Fibroblast of skin of left biceps (primary cell): Measurements from ENCODE around the gene RASA2.
"Not testable (repeated sequence)": the region's sequence is repeated elsewhere in the genome, so short reads cannot be mapped to it uniquely, and the experiment has no call there.

Experiments
- DNase-seq, 2 experiments: peaks; one replicate each; pipeline ENCODE4 v3.0.0-alpha.2; 2013; ENCODE audit warnings: low read depth in 2 of 2

The RASA2 gene

DNA sequence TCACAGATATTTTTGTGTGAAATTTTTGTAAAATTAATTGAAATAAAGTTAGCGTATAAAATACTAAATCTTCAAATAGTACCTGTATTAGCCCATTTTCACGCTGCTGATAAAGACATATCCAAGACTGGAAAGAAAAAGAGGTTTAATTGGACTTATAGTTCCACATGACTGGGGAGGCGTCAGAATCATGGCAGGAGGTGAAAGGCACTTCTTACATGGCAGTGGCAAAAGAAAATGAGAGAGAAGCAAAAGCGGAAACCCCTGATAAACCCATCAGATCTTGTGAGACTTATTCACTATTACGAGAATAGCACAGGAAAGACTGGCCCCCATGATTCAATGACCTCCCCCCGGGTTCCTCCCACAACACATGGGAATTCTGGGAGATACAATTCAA lies 49.2 kb downstream of the RASA2 start:
- not testable (repeated sequence) for DNase-seq

DNA sequence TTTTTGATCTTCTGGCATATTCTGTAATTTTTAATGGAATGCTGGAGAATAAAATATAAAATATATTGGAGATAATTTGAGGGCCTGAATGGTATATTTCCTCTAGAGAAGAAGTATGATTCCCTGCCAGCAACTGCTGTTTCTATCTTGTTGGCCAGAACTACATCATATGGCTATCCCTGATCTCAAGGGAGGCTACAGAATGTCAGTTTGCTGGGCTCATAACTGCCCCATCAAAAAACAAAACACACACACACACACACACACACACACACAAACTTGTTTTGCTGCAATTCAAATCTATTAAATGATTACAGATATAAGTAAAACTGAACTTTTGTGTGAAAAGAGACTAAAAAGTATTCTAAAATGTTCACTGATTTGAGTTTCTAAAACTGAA lies 51.0 kb downstream of the RASA2 start:
- DNase-seq = no peak

- DNase-seq = no peak
These were observed 51.9 kb downstream of the RASA2 start for GRCh38 chr3:141538568-141539240.

DNA sequence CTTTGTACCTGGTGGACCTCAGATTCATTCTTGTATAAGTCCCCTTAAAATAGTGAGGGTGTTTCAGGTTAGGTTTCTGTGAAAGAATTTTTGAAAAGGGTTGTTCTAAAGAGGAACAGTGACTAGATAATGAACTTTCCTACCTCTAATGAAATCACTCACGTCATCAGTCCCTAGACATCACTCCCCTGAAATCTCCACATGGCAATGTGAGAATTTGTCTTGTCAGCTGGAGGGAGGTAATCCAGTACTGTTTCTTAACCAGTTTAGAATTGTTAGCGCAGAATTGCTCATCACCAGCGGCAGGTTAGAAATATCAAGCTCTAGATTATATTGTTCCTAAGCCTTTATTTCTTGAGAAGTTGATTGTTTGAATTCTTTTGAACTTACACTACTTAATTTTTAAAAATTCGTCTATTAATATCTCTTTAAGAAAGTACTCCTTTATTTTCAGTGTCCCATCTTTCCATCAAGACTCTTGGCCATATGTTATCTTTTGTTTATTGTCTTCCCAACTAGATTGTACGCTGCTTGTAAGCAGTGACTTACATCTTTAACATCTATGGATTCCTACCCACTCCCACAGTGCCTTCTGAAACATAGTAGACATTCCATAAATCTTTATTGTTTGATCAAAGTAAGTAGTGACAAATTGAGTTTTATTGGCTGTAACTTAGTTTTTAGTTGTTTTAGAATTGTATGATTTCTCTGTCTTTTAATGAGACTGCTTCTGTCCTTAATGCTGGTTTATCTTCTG lies 52.8 kb downstream of the RASA2 start:
- DNase-seq = no peak

DNA sequence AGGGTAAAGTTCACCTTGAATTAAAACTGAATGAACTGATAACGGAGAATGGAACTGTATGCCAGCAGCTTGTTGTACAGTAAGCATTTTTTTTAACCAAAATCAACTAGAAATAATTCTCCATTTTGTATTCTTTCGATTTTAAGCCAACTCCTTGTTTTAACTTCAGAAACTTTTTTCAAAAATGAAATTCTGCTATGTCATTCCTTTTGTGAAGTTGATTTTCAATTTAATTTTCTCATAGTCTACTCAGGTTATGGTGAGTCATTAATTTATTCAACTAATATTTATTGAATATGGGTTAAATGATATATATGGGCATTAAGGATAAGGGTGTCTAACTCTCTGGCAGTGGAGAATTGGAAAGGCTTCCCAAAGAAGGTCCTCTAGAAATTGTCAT lies 53.7 kb downstream of the RASA2 start:
- DNase-seq = no peak

DNA sequence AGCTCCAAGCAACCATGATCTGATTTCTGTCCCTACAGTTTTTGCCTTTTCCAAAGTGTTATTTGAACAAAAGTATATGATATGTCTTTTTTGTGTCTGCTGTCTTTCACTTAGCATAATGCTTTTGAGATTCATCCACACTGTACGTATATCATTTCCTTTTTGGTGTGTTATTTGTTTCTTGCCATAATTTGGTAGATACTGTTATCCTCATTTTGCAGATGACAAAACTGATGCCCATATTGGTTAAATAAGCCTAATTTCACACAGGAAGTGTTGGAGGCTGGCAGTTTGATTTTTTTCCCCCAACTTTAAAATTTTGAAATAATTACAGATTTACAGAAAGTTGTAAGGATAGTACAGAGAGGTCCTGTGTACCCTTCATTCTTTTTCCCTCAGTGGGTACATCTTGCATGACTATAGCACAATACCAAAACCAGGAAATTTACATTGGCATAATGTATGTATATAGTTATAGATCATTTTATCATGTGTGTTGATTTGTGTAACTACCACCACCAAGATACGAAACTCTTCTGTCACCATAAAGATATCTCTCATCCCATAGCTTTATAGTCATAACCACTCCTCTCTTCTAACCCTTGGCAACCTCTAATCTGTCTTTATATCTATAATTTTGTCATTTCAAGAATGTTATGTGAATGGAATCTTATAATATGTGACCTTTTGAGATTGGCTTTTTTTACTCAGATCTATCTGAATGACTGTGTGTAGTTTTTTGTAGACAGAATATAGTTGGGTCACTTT lies 55.6 kb downstream of the RASA2 start:
- no peak for DNase-seq

- DNase-seq = no peak
These were observed 56.2 kb downstream of the RASA2 start for GRCh38 chr3:141542989-141543388.

DNA sequence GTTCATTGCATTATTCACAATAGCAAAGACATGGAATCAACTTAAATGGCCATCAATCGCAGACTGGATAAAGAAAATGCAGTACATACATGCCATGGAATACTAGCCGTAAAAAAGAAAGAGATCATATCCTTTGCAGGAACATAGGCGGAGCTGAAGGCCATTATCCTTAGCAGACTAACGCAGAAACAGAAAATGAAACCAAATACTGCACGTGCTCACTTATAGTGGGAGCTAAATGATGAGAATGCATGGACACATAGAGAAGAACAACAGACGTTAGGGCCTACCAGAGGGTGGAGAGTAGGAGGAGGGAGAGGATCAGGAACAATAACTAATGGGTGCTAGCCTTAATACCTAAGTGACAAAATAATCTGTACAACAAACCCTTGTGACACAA lies 57.9 kb downstream of the RASA2 start:
- no peak for DNase-seq

- no peak for DNase-seq
These were observed 59.3 kb downstream of the RASA2 start for GRCh38 chr3:141546081-141546480.

GRCh38 chr3:141546586-141546985 lies 59.8 kb downstream of the RASA2 start:
- no peak for DNase-seq

GRCh38 chr3:141547791-141548190 lies 61.0 kb downstream of the RASA2 start:
- DNase-seq = no peak

DNA sequence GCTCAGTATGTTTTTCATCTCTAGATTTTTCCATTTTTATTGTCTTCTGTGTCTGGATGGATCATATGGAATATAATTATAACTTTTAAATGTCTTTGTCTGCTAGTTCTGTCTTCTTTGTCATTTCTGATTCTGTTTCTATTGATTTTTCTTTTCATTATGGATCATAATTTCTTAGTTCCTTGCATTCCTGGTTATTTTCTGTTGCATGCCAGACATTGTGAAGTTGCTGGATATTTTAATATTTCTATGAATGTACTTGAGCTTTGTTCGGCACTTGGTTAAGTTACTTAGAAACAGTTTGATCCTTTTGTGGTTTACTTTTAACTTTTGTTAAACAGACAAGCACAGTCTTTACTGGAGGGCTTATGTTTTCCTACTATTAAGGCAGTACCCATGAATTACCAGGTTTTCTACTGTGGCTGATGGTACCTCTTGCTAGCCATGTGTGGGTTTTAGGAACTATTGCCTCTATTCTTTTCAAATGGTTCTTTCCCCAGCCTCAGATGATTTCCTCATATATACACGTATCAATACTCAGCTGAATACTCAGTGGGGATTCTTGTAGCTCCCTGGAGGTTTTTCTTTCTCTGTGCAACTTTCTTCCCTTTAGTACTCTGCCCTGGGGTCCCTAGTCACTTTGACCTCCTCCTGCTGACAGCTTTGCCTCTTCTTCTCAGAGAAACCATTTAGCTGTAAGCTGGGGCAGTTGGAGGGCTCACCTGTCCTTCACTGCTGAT lies 64.3 kb downstream of the RASA2 start:
- DNase-seq = no peak

DNA sequence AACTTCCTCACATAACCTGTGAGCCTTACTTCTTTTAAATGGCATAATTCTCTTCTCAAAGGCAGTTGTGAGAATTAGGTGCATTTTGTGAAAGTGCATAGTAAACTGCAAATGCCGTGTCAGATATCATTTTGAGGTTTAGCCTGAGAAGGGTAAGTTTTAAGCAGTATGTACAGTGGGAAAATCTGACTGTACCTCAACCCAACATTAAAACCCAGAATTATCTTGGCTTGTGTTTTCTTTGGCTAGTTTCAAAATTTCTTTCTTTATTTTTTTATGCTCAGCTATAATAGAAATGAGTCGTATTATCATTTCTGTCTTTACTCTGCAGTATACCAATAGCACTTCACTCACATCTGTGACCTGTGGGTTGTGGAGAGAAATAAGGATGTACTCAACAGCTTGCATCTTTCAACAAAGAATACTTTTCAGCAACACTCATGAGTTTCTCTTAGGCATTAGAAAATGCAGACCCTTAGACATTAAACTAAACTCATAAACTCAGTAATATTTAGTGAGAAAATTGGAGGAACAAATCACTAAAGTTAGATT lies 65.7 kb downstream of the RASA2 start:
- DNase-seq = no peak

DNA sequence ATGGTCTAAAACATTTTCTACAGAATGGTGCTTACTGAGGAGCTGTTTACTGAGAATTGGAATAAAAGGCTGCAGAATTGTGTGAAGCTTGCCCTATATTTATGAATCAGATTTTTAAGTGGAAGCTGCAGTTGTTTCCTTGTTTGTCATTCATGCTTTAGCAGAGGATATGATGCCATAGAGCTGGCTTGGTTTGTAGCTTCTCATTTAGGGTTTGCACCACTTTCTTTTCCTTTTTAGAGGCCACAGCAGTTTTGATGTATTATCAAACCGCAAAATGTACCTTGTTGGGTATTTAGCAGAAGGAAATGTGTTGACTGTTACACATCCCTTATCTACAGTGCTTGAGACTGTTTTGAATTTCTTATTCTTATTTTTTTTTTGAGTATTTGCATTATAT lies 66.2 kb downstream of the RASA2 start:
- DNase-seq = no peak

- DNase-seq = no peak
These were observed 69.2 kb downstream of the RASA2 start for GRCh38 chr3:141556034-141556433.

DNA sequence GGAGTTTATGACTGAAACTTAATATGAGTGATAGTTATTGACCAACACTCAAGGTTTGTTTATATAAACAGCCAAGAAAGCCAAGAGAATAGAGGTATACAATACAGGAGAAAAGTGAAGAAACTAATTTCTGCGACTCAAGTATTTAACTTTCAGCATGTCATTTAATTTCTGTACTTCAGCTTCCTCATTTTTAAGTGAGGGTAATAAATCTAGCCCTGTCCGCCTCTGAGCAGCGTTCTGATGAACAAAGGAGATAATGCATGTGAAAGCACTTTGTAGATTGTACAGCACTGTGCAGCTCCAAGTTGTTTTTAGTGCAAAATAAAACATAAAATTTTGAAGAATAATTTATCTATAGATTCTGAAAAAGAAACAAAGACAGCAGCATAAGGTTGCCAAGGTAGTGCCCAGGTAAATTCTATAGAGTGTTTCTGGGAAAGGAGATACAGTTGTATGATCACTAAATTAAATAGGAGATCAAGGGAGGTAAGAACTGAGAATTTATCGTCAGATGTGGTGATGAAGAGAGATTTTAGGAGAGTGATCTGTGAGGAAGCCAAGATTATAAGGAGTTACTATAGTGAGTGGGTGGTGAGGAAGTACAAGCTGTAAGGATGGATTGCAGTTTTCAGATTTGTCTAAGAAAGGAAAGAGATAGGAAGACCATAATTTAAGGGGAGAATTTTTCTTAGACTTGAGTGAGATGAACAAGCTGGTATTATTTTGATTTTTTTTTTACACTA lies 71.3 kb downstream of the RASA2 start:
- DNase-seq = no peak

- DNase-seq = peak; percentile 24 to 28
These were observed 74.7 kb downstream of the RASA2 start for GRCh38 chr3:141561426-141562034.

DNA sequence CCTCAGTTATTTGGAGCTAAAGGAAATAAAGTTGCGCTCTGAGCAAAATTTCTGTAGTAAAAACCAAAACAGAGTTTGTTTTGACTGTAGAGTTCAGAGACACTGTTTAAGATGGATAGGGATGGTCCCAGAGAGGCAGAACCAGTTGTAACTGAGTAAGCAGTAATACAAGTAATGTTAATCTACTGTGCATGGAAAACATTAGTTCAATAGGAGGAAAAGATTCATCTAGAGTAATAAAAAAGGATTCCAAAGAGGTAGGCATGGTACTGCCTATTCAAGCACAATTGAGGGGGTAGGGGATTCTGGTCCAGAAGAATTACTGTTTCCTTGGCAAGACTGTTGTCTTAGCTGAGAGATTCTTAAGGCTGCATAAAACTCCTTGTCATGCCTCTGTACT lies 77.4 kb downstream of the RASA2 start:
- DNase-seq = no peak

GRCh38 chr3:141570068-141570467 lies 83.2 kb downstream of the RASA2 start:
- no peak for DNase-seq

DNA sequence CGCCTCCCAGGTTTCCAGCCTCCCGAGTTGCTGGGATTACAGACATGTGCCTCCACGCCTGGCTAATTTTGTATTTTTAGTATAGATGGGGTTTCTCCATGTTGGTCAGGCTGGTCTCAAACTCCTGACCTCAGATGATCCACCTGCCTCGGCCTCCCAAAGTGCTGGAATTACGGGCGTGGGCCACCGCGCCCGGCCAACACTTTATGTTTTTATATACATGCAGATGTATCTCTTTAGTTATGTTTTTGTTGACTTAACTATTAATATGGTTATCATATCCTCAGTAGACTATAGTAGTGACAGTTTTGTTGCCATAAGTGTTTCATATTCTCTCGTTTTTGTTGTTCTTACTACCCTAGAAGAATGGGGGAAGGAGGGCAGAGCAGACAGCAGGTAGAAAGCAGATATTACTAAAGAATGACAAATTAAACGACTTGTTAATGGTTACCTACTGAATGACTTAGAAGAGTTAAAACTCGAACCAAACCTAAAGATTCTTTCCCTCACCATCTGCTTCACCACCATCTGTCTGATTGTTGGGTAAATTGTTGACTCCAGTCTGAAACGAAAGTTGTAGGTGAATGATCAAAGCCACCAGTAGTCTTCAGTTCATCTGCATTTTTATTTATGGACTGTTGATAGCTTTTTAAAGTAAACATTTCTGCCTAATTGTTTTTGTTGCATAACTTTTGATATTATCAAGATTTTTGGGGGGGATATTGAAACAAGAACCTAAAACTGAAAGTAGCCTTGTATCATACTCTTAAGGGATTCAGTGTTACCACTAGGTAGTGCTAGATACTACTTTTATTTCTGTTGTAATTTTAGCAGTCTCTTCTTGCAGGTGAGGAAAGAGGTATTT lies 89.3 kb downstream of the RASA2 start:
- no peak for DNase-seq
